ENCODE measurements around the gene NEDD4L. TPM values are rescaled to one million over a fixed set of nuclear protein-coding genes. Genes with fewer than 3 reads are reported as not detected.

NEDD4L gene
- total and polyA plus RNA-seq, 2 experiments from 2014 or later, result 36.2 to 72.3 TPM

DNA sequence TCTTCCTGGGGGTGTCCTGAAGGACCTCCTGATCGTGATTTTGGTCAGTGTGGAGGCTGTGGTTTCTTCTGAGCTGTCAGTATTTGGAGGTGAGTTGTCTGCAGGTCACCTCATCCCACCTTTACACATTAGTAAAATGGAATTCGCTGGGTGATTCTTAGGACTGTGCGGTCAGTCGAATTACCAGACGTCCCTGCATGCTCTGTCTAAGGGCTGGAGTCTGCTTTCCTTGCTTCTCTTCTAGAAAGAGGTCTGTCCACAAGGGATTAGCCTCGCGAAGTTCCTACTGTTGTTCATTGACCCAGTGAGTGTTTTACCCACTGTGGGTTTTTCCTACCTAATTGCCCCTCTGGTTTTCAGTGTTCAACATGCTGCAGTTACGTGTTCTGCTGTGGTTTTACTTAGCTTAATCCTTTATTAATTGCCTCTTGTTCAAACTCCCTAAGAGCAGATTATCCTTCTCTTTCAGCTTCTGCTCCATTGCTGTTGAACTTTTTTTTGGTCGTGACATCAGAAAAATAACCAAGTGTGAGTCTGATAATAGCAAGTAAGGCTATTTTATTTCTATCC, 183.4 kb downstream of the NEDD4L start (continued):
- TF ChIP-seq REST (IDR thresholded peaks at IDR 0.05; ENCODE audit: unreplicated experiment) (no peak), CREB1 (CRISPR knock-in tag; IDR thresholded peaks at IDR 0.05; ENCODE audit: low read depth) (no peak), CTCF (conservative IDR thresholded peaks at IDR 0.05; ENCODE audit: low read depth in 2 of 2) (no peak), JUNB (IDR thresholded peaks at IDR 0.05; ENCODE audit: unreplicated experiment) (no peak), ZNF114 (CRISPR knock-in tag; IDR thresholded peaks at IDR 0.05) (no peak), STAT1 (IDR thresholded peaks at IDR 0.05; ENCODE audit: unreplicated experiment) (no peak)

- H3K4me1 ChIP-seq (ENCODE audit: insufficient read depth), result peaks cover 72% of the 10 kb centered on the region
- no peaks in the 10 kb centered on the region for H3K36me3 ChIP-seq (ENCODE audit: insufficient read depth)
- Mint-ChIP-seq H3K27me3 (ENCODE audit: insufficient read depth, low read depth, poor library complexity) (peaks cover 2% of the 10 kb centered on the region), H3K9me3 (no peaks in the 10 kb centered on the region), H3K4me1 (peaks cover 83% of the 10 kb centered on the region), H3K4me3 (no peak overlapping the region; the same call in 2 of the 3 replicates), H3K36me3 (ENCODE audit: low read depth) (peaks cover 6% of the 10 kb centered on the region), H3K27ac (peak overlapping the region; percentile 82; the same call in 1 of the 2 replicates)
- DNase-seq (ENCODE audit: low spot score) (no peak), ATAC-seq (no peak; the same call in 2 of the 3 replicates)
- no peaks in the 10 kb centered on the region for H3F3A ChIP-seq (replicated peaks; ENCODE audit: low read depth)
- H3K79me2 ChIP-seq (replicated peaks; ENCODE audit: insufficient read depth), result peaks cover 94% of the 10 kb centered on the region
- peak overlapping the region; percentile 16; the same call in 1 of the 2 replicates for H3K27ac ChIP-seq (ENCODE audit: low read depth)
- no peaks in the 10 kb centered on the region for H3K9me2 ChIP-seq (ENCODE audit: insufficient read depth)
- TF ChIP-seq EZH2phosphoT487 (IDR thresholded peaks at IDR 0.05; ENCODE audit: unreplicated experiment) (no peak), ZNF114 (CRISPR knock-in tag; IDR thresholded peaks at IDR 0.05) (no peak), REST (IDR thresholded peaks at IDR 0.05; ENCODE audit: unreplicated experiment) (no peak), ZNF331 (CRISPR knock-in tag; IDR thresholded peaks at IDR 0.05; ENCODE audit: low read depth) (no peak)
- no peak overlapping the region for H2AFZ ChIP-seq
- H4K20me1 ChIP-seq (replicated peaks; ENCODE audit: insufficient read depth), result no peaks in the 10 kb centered on the region
- H3K4me2 ChIP-seq, result 0 out of 2 replicates have a peak overlapping the region, but pooled peaks have one; percentile 25
- H3K4me3 ChIP-seq, result no peak overlapping the region
- H3K27me3 ChIP-seq (ENCODE audit: insufficient read depth), result no peaks in the 10 kb centered on the region
Observed at GRCh38 chr18:58228176-58228575, 184.2 kb downstream of the NEDD4L start.
